Measurements from ENCODE around the gene MFGE8. TPM values are rescaled to one million over a fixed set of nuclear protein-coding genes. Genes with fewer than 3 reads are reported as not detected.

Gene MFGE8
- total and polyA plus RNA-seq, 7 donors = 15.3 to 186 (median 127) TPM

DNA sequence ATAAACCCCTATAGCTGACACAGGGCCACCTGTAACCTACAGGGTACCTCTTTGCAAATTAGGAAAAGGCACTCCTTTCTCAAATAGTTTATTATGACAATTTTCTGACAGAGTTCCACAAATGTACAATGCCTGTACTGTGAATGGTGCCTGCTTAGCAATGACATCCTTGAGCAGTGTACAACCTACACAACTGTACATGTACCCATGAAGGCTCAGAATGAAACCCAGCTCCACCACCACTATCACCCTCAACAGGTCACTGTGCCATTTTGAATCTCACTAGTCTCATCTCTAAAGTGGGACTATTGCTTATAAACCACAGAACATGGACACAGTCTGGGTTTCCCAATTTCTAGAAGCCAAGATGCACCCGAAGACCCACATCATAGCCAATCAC, 7.0 kb downstream of the MFGE8 start:
- Histone ChIP-seq H3K27me3 (no peaks in the 10 kb centered on the region), H3K4me3 (no peak overlapping the region), H3K9me3 (no peaks in the 10 kb centered on the region), H3K27ac (no peak overlapping the region), H3K36me3 (peaks cover 0 to 44% (median 0%) of the 10 kb centered on the region in 4 donors), H3K4me1 (peaks cover 0 to 15% (median 7%) of the 10 kb centered on the region in 4 donors)
- intact Hi-C loops (cut with DNase I) = no loop called here
- TF ChIP-seq EP300 (IDR thresholded peaks at IDR 0.05) = no peak
- DNase-seq = no peak
- WGBS, 2 donors = 93 to 96% methylated on average over 1 of the region's 1 CpG

DNA sequence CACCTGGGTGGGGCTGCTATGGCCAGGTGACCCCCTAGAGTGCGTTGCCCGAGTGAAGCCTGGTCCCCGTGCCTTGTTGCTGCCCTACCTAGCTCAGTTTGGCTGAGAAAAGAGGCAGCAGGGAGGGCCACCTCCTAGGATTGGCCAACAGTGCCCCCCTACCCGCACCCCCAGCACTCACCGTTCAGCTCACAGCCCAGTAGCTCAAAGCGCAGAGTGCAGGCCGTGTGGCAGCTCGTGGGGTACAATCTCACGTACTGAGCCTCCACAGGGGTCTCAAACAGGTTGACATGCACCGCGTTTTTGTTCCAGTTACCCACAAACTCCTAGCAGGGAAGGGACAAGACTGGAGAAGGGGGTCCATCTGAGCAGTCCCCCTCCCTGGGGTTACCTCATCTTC, 7.6 kb downstream of the MFGE8 start:
- peak; percentile 55 for DNase-seq
- Histone ChIP-seq H3K4me3 (no peak overlapping the region), H3K27me3 (no peaks in the 10 kb centered on the region), H3K4me1 (peaks cover 0 to 15% (median 7%) of the 10 kb centered on the region in 4 donors), H3K36me3 (peaks cover 0 to 44% (median 0%) of the 10 kb centered on the region in 4 donors), H3K9me3 (no peaks in the 10 kb centered on the region), H3K27ac (peak overlapping the region in 1 of 4 donors; percentile 33)
- WGBS, 2 donors = 81 to 87% methylated on average over 11 of the region's 11 CpGs
- intact Hi-C loops (cut with DNase I) = no loop called here
- TF ChIP-seq POLR2A (IDR thresholded peaks at IDR 0.05) (no peak), EP300 (IDR thresholded peaks at IDR 0.05) (no peak), POLR2AphosphoS5 (IDR thresholded peaks at IDR 0.05) (no peak)
- TF ChIP-seq, protein P1, sequence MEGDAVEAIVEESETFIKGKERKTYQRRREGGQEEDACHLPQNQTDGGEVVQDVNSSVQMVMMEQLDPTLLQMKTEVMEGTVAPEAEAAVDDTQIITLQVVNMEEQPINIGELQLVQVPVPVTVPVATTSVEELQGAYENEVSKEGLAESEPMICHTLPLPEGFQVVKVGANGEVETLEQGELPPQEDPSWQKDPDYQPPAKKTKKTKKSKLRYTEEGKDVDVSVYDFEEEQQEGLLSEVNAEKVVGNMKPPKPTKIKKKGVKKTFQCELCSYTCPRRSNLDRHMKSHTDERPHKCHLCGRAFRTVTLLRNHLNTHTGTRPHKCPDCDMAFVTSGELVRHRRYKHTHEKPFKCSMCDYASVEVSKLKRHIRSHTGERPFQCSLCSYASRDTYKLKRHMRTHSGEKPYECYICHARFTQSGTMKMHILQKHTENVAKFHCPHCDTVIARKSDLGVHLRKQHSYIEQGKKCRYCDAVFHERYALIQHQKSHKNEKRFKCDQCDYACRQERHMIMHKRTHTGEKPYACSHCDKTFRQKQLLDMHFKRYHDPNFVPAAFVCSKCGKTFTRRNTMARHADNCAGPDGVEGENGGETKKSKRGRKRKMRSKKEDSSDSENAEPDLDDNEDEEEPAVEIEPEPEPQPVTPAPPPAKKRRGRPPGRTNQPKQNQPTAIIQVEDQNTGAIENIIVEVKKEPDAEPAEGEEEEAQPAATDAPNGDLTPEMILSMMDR (IDR thresholded peaks at IDR 0.05) = no peak

DNA sequence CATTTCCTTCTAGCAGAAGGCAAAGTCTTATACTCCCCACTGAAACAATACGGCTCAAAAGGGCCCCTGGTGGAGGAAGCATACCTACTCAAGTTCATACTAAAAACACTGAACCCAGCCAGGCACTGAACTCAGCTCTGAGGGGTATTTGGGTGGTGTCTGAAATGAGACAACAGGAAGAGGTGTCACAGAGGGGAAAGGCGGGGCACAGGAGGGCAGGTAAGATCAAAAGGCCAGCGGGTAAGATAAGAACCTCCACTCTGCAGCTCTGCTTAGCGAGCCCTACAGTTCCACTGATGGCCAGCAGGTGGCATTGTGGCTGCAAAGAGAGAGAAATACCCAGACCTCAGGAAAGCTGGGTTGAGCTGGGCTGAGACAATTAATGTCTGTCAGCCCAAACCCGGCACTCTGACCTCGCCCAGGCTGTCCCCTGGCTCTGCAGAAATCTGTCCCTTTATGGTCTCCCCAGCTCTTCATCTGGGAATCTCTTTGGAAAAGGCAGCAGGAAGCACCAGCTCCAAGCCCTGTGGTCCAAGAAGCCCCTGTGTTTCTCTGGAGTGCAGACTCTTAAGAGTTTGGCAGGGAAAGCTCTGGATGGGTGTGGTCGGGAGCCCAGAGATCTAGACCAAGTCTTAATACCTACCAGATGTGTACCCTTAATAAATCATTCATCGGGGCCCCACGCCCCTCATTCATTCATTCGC, 8.4 kb downstream of the MFGE8 start:
- no peaks in the 10 kb centered on the region for H3K9me3 ChIP-seq
- peak overlapping the region in 1 of 4 donors; percentile 33 for H3K27ac ChIP-seq
- no peak for TF ChIP-seq POLR2AphosphoS5 (IDR thresholded peaks at IDR 0.05)
- TF ChIP-seq, protein P1 (IDR thresholded peaks at IDR 0.05) = peak; percentile 80 to 100 (median 92)
- peak; percentile 83 for DNase-seq
- H3K4me3 ChIP-seq = no peak overlapping the region
- 6 to 26% methylated on average over 10 of the region's 10 CpGs for WGBS, 2 donors
- peaks cover 0 to 43% (median 0%) of the 10 kb centered on the region in 4 donors for H3K36me3 ChIP-seq
- H3K27me3 ChIP-seq = no peaks in the 10 kb centered on the region
- peaks cover 0 to 15% (median 7%) of the 10 kb centered on the region in 4 donors for H3K4me1 ChIP-seq
- intact Hi-C loops (cut with DNase I) = loop anchor here (1.0 kb wide), 1 partner anchor 113 kb away; no protein-coding TSS in a partner anchor

- Histone ChIP-seq H3K4me3 (no peak overlapping the region), H3K9me3 (no peaks in the 10 kb centered on the region), H3K36me3 (peaks cover 0 to 38% (median 0%) of the 10 kb centered on the region in 4 donors), H3K27ac (peak overlapping the region in 1 of 4 donors; percentile 33), H3K27me3 (no peaks in the 10 kb centered on the region), H3K4me1 (peaks cover 0 to 11% (median 7%) of the 10 kb centered on the region in 4 donors)
- no peak for TF ChIP-seq POLR2AphosphoS5 (IDR thresholded peaks at IDR 0.05)
- TF ChIP-seq POLR2A (IDR thresholded peaks at IDR 0.05) = no peak
- no peak for TF ChIP-seq EP300 (IDR thresholded peaks at IDR 0.05)
- TF ChIP-seq, protein P1 (IDR thresholded peaks at IDR 0.05) = no peak
- 46 to 68% methylated on average over 2 of the region's 2 CpGs for WGBS, 2 donors
- intact Hi-C loops (cut with DNase I) = loop anchor here (1.0 kb wide), 1 partner anchor 113 kb away; no protein-coding TSS in a partner anchor
- DNase-seq = peak; percentile 46
Observed at GRCh38 chr15:88904257-88904623, 8.9 kb downstream of the MFGE8 start.

GRCh38 chr15:88902846-88903245, 10.3 kb downstream of the MFGE8 start:
- peaks cover 0 to 15% (median 10%) of the 10 kb centered on the region in 4 donors for H3K4me1 ChIP-seq
- H3K36me3 ChIP-seq = peaks cover 0 to 38% (median 0%) of the 10 kb centered on the region in 4 donors
- WGBS, 2 donors = 66 to 68% methylated on average over 2 of the region's 2 CpGs
- intact Hi-C loops (cut with DNase I) = loop anchor here (2.0 kb wide), 1 partner anchor 278 kb away; no protein-coding TSS in a partner anchor
- TF ChIP-seq, protein P1 (IDR thresholded peaks at IDR 0.05) = no peak
- TF ChIP-seq EP300 (IDR thresholded peaks at IDR 0.05) = no peak
- TF ChIP-seq POLR2A (IDR thresholded peaks at IDR 0.05) = no peak
- no peak for TF ChIP-seq POLR2AphosphoS5 (IDR thresholded peaks at IDR 0.05)
- DNase-seq = no peak
- H3K9me3 ChIP-seq = no peaks in the 10 kb centered on the region
- no peaks in the 10 kb centered on the region for H3K27me3 ChIP-seq
- H3K4me3 ChIP-seq = no peak overlapping the region
- H3K27ac ChIP-seq = no peak overlapping the region

Measured in sigmoid colon (tissue), 7 donors.